SU-DHL-6 (cell line): Measurements from ENCODE around the gene ZNF70.

Source experiments
- H2AFZ ChIP-seq: fragments of 200-600 bp; sonication (generic); 2 replicates; pipeline ENCODE4 v1.6.1; 2014; ENCODE audit warnings: low read depth, mild to moderate bottlenecking, moderate library complexity, mixed read lengths, antibody characterized with exemption, low read length; ENCODE audit not compliant: severe bottlenecking
- H3F3A ChIP-seq: fragments of 200-600 bp; shearing (Covaris generic); 2 replicates; pipeline ENCODE4 v1.6.0; 2016; ENCODE audit warnings: antibody characterized with exemption, mild to moderate bottlenecking; ENCODE audit not compliant: insufficient read depth
- H3K27ac ChIP-seq: fragments of 200-600 bp; sonication (generic); 2 replicates; pipeline ENCODE4 v1.5.1; 2016; ENCODE audit warnings: low read depth, mild to moderate bottlenecking, low read length, moderate library complexity, mixed read lengths
- H3K27me3 ChIP-seq: fragments of 200-600 bp; sonication (generic), shearing (Covaris generic); 2 replicates; pipeline ENCODE4 v1.6.0; 2014; ENCODE audit warnings: mild to moderate bottlenecking, low read length
- H3K36me3 ChIP-seq: fragments of 200-600 bp; sonication (generic); 2 replicates; pipeline ENCODE4 v1.6.1; 2014; ENCODE audit warnings: mild to moderate bottlenecking, low read length, mixed read lengths
- H3K4me2 ChIP-seq: fragments of 300-600, 200-600 bp; shearing (Covaris generic), sonication (generic); 2 replicates; pipeline ENCODE4 v1.6.0; 2014; ENCODE audit warnings: low read length, low read depth, mild to moderate bottlenecking; ENCODE audit not compliant: poor library complexity, severe bottlenecking
- H3K4me3 ChIP-seq: fragments of 200-600 bp; sonication (generic); 2 replicates; pipeline ENCODE4 v1.5.1; 2014; ENCODE audit warnings: antibody characterized with exemption, low read length, mild to moderate bottlenecking, mixed read lengths; ENCODE audit not compliant: insufficient read depth, poor library complexity, severe bottlenecking
- H3K79me2 ChIP-seq: fragments of 200-600 bp; sonication (generic); 2 replicates; pipeline ENCODE4 v1.6.1; 2014; ENCODE audit warnings: mild to moderate bottlenecking, low read length, moderate library complexity; ENCODE audit not compliant: insufficient read depth
- H3K9ac ChIP-seq: fragments of 200-600 bp; sonication (generic); 2 replicates; pipeline ENCODE4 v1.7.0; 2014; ENCODE audit warnings: mild to moderate bottlenecking, low read length
- H3K9me2 ChIP-seq: fragments of 200-600 bp; sonication (generic); replicated peaks from 2 replicates; pipeline ENCODE4 v1.6.1; 2014; ENCODE audit warnings: low read length; ENCODE audit not compliant: insufficient read depth
- H3K9me3 ChIP-seq: fragments of 200-600 bp; sonication (generic); 2 replicates; pipeline ENCODE4 v1.6.1; 2014; ENCODE audit warnings: low read length, mixed read lengths; ENCODE audit not compliant: insufficient read depth
- H4K20me1 ChIP-seq: fragments of 200-600 bp; sonication (generic); 2 replicates; pipeline ENCODE4 v1.6.1; 2014; ENCODE audit warnings: low read depth, mild to moderate bottlenecking, antibody characterized with exemption, low read length, moderate library complexity, mixed read lengths
- CTCF ChIP-seq: fragments of 200-600 bp; sonication (generic); IDR thresholded peaks from one replicate; pipeline ENCODE4 v1.5.1; 2017; ENCODE audit warnings: antibody characterized with exemption, mild to moderate bottlenecking, low read length, moderate library complexity; ENCODE audit not compliant: insufficient read depth, poor library complexity, severe bottlenecking
- EZH2phosphoT487 ChIP-seq: fragments of 200-600 bp; sonication (generic), shearing (Covaris generic); conservative IDR thresholded peaks from 2 replicates; pipeline ENCODE4 v1.6.1; 2018; ENCODE audit warnings: mild to moderate bottlenecking, antibody characterized with exemption, low read length, moderate library complexity, mixed read lengths

The ZNF70 gene

GRCh38 chr22:23722160-23722559, 28.8 kb downstream of the ZNF70 start:
- H3K9me2 ChIP-seq = no peaks in the 10 kb centered on the region
- H3K9ac ChIP-seq = no peak overlapping the region
- TF ChIP-seq EZH2phosphoT487 (no peak), CTCF (no peak)
- H3K4me3 ChIP-seq = no peak overlapping the region
- H2AFZ ChIP-seq = no peak overlapping the region
- H3K79me2 ChIP-seq = no peaks in the 10 kb centered on the region
- H4K20me1 ChIP-seq = no peaks in the 10 kb centered on the region
- no peaks in the 10 kb centered on the region for H3K36me3 ChIP-seq
- no peaks in the 10 kb centered on the region for H3K9me3 ChIP-seq
- H3K27me3 ChIP-seq = no peaks in the 10 kb centered on the region
- H3K4me2 ChIP-seq = no peak overlapping the region
- H3K27ac ChIP-seq = no peak overlapping the region
- no peaks in the 10 kb centered on the region for H3F3A ChIP-seq

DNA sequence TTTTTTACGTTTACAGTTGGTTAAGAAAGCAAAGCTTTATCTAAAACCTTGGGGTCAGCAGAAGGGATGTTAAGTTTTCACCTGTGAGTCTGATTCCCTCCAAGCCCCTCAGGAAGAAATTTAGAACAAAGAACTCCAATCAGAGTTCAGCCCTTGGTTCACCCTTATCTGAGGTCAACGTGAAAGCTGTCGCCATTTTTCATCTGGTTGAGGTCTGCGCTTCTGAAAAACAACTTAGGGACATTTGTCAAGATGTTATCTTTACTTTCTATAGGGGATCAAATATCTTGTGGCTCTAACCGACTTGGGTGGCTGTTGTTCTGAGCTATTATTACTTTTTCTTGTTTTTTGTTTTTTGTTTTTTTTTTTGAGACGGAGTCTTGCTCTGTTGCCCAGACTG, 30.1 kb downstream of the ZNF70 start:
- H3K4me2 ChIP-seq = no peak overlapping the region
- no peak overlapping the region for H3K27ac ChIP-seq
- no peaks in the 10 kb centered on the region for H3K9me2 ChIP-seq
- H4K20me1 ChIP-seq = no peaks in the 10 kb centered on the region
- no peak overlapping the region for H2AFZ ChIP-seq
- H3K9ac ChIP-seq = no peak overlapping the region
- H3K27me3 ChIP-seq = no peaks in the 10 kb centered on the region
- H3K9me3 ChIP-seq = no peaks in the 10 kb centered on the region
- H3K4me3 ChIP-seq = no peak overlapping the region
- peaks cover 12% of the 10 kb centered on the region for H3K79me2 ChIP-seq
- no peaks in the 10 kb centered on the region for H3K36me3 ChIP-seq
- TF ChIP-seq CTCF (no peak), EZH2phosphoT487 (no peak)
- H3F3A ChIP-seq = no peaks in the 10 kb centered on the region

DNA sequence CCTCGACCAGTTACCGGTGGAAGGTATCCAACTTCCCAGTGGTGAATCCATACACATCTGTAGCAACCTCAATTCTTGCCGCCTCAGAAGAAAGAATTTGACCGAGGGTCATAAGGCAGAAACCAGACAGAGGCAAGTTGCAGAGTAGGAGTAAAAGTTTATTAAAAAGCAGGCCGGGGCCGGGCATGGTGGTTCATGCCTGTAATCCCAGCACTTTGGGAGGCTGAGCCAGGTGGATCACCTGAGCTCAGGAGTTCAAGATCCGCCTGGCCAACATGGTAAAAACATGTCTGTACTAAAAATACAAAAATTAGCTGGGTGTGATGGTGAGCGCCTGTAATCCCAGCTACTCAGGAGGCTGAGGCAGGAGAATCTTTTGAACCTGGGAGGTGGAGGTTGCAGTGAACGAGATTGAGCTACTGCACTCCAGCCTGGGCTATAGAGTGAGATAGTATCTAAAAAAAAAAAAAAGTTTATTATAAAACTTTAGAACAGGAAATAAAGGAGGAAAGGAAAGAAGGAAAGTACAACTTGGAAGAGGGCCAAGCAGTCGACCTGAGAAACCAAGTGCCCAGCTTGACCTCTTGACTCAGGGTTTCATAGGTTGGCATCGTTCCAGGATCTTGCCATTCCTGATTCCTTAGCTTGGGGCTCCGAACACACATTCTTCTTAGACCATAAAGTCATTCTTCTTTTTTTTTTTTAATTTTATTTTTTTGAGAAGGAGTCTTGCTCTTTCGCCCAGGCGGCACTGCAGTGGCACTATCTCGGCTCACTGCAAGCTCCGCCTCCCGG, 32.3 kb downstream of the ZNF70 start:
- peaks cover 15% of the 10 kb centered on the region for H3K79me2 ChIP-seq
- no peak for TF ChIP-seq CTCF
- TF ChIP-seq EZH2phosphoT487 = no peak
- H3K4me3 ChIP-seq = no peak overlapping the region
- no peaks in the 10 kb centered on the region for H3F3A ChIP-seq
- H4K20me1 ChIP-seq = no peaks in the 10 kb centered on the region
- no peaks in the 10 kb centered on the region for H3K27me3 ChIP-seq
- no peak overlapping the region for H3K27ac ChIP-seq
- H3K9me2 ChIP-seq = no peaks in the 10 kb centered on the region
- H3K36me3 ChIP-seq = no peaks in the 10 kb centered on the region
- H2AFZ ChIP-seq = no peak overlapping the region
- H3K9ac ChIP-seq = no peak overlapping the region
- no peak overlapping the region for H3K4me2 ChIP-seq
- no peaks in the 10 kb centered on the region for H3K9me3 ChIP-seq
